K562 (cell line): ENCODE data around the gene RACK1. TPM values are rescaled to one million over a fixed set of nuclear protein-coding genes. Genes with fewer than 3 reads are reported as not detected.
A peak's percentile ranks its signal among the peaks of the same experiment; 100 is the strongest.

Experiments
- CEBPB ChIP-seq: fragments of 450-650 bp; IDR thresholded peaks from 2 replicates; pipeline ENCODE4 v1.6.1; 2016; ENCODE audit warnings: missing genetic modification characterization, missing compliant biosample characterization
- CREB1 ChIP-seq, 2 experiments: sonication (generic) in 1 of 2; formaldehyde crosslinking in 1 of 2; IDR thresholded peaks; 2 replicates each; pipeline versions ENCODE4 v1.6.1 to v1.8.0; 2012 to 2022; ENCODE audit warnings: inconsistent platforms in 1 of 2, mild to moderate bottlenecking in 1 of 2, missing genetic modification reagents in 1 of 2, moderate library complexity in 1 of 2
- HLTF ChIP-seq: fragments of 450-650 bp; IDR thresholded peaks from 2 replicates; pipeline ENCODE4 v1.6.1; 2016
- MEF2D ChIP-seq: conservative IDR thresholded peaks from 2 replicates; pipeline ENCODE4 v1.6.1; 2016; ENCODE audit warnings: low read depth, missing genetic modification characterization, missing compliant biosample characterization
- NFYB ChIP-seq: IDR thresholded peaks from 2 replicates; pipeline ENCODE4 v1.6.1; 2011; ENCODE audit warnings: mild to moderate bottlenecking, moderate library complexity; ENCODE audit not compliant: insufficient read length; ENCODE audit errors: extremely low read depth
- PCBP2 ChIP-seq: fragments of 200-400 bp; formaldehyde crosslinking; IDR thresholded peaks from 2 replicates; pipeline ENCODE4 v1.6.1; 2018; ENCODE audit warnings: low read length, low read depth, mild to moderate bottlenecking, moderate library complexity; ENCODE audit not compliant: poor library complexity, severe bottlenecking
- PHB ChIP-seq: fragments of 250-450 bp; sonication (Bioruptor Pico); IDR thresholded peaks from 2 replicates; pipeline ENCODE4 v1.5.0; 2021
- POLR3A ChIP-seq: IDR thresholded peaks from 2 replicates; pipeline ENCODE4 v1.6.1; 2011; ENCODE audit warnings: borderline replicate concordance, mild to moderate bottlenecking, moderate library complexity; ENCODE audit not compliant: insufficient read length, insufficient read depth; ENCODE audit errors: extremely low read depth
- SETDB1 ChIP-seq: IDR thresholded peaks from one replicate; pipeline ENCODE4 v1.6.1; 2012; ENCODE audit warnings: low read length, control low read depth, inconsistent platforms
- SMAD1 ChIP-seq: fragments of 150-350 bp; IDR thresholded peaks from 2 replicates; pipeline ENCODE4 v1.6.1; 2014; ENCODE audit warnings: low read length, low read depth; ENCODE audit not compliant: partially characterized antibody
- SMARCA4 ChIP-seq: fragments of 450-650 bp; IDR thresholded peaks from 2 replicates; pipeline ENCODE4 v1.6.1; 2016
- THRAP3 ChIP-seq: fragments of 450-650 bp; IDR thresholded peaks from 2 replicates; pipeline ENCODE4 v1.6.1; 2016; ENCODE audit warnings: mild to moderate bottlenecking, inconsistent platforms, borderline replicate concordance
- polyA plus RNA-seq, 8 experiments: library from polyadenylated mRNA; depleted of rRNA in 4 of 8; stranded (reverse) in 5 of 8; unstranded in 3 of 8; fragments of >200 nt; fragmentation: Nextera tagmentation in 2 of 8; fragmentation: Illumina TruSeq in 1 of 8; extraction: Ambion mirVana in 2 of 8; extraction: Trizol in 1 of 8; gene quantifications; 2 replicates each; pipeline versions ENCODE4 v1.2.1 to v1.2.3, GENCODE V29; 2011 to 2014; ENCODE audit warnings: inconsistent platforms in 1 of 8, missing spikeins in 1 of 8
- total RNA-seq, 7 experiments: library from RNA; depleted of rRNA in 6 of 7; stranded (reverse); fragments of >200 nt in 6 of 7; fragmentation: Illumina TruSeq in 2 of 7; extraction: Trizol in 2 of 7; gene quantifications; 2 replicates each; pipeline versions ENCODE4 v1.2.1 to v1.2.3, GENCODE V29; 2011 to 2021; ENCODE audit warnings: low replicate concordance in 1 of 7
- TF ChIP-seq, protein P1 (sequence below): sonication (generic); formaldehyde crosslinking; IDR thresholded peaks from 2 replicates; pipeline ENCODE4 v1.5.0; 2020; ENCODE audit warnings: missing genetic modification reagents
- TF ChIP-seq, protein P2 (sequence below): sonication (generic); formaldehyde crosslinking; IDR thresholded peaks from 2 replicates; pipeline ENCODE4 v1.8.1; 2023; ENCODE audit warnings: missing genetic modification reagents, mild to moderate bottlenecking, borderline replicate concordance
- TF ChIP-seq, protein P3 (sequence below): fragments of 450-650 bp; conservative IDR thresholded peaks from 2 replicates; pipeline ENCODE4 v1.6.1; 2016; ENCODE audit warnings: missing genetic modification characterization, low read depth, mild to moderate bottlenecking, control low read depth, missing compliant biosample characterization
- TF ChIP-seq, protein P4 (sequence below): fragments of 450-650 bp; IDR thresholded peaks from 2 replicates; pipeline ENCODE4 v1.6.1; 2017; ENCODE audit warnings: antibody characterized with exemption, mild to moderate bottlenecking

RACK1 gene
- total and polyA plus RNA-seq, 9 of the 15 experiments (the other 6 are each of a cell fraction or from before 2014, with no cell fraction given) = 2,303 to 5,311 (median 3,833) TPM

DNA sequence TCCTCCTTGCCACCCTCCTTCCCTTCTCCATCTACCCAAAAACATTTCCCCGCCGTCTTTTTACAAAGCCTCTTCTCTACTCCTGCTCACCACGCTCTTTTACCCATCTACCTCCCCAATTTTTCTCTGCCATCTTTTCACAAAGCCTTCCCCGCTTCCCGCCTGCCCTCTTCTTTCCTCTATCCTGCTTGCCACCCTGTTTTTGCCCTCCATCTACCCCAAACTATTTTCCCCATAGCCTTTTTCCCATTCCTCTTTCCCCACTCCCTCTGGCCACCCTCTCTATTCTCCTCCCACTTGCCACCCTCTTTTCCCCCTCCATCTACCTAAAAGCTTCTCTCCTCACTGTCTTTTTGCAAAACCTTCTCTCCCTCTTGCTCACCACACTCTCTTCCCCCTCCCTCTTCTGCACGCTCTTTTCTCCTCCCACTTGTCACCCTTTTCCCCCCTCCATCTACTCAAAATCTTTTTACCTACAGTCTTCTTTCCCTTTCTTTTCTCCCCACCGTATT lies 36.6 kb upstream of the RACK1 start (continued):
- TF ChIP-seq, protein P1, sequence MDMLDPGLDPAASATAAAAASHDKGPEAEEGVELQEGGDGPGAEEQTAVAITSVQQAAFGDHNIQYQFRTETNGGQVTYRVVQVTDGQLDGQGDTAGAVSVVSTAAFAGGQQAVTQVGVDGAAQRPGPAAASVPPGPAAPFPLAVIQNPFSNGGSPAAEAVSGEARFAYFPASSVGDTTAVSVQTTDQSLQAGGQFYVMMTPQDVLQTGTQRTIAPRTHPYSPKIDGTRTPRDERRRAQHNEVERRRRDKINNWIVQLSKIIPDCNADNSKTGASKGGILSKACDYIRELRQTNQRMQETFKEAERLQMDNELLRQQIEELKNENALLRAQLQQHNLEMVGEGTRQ (CRISPR knock-in tag) = no peak
- TF ChIP-seq SETDB1 = no peak
- TF ChIP-seq, protein P2, sequence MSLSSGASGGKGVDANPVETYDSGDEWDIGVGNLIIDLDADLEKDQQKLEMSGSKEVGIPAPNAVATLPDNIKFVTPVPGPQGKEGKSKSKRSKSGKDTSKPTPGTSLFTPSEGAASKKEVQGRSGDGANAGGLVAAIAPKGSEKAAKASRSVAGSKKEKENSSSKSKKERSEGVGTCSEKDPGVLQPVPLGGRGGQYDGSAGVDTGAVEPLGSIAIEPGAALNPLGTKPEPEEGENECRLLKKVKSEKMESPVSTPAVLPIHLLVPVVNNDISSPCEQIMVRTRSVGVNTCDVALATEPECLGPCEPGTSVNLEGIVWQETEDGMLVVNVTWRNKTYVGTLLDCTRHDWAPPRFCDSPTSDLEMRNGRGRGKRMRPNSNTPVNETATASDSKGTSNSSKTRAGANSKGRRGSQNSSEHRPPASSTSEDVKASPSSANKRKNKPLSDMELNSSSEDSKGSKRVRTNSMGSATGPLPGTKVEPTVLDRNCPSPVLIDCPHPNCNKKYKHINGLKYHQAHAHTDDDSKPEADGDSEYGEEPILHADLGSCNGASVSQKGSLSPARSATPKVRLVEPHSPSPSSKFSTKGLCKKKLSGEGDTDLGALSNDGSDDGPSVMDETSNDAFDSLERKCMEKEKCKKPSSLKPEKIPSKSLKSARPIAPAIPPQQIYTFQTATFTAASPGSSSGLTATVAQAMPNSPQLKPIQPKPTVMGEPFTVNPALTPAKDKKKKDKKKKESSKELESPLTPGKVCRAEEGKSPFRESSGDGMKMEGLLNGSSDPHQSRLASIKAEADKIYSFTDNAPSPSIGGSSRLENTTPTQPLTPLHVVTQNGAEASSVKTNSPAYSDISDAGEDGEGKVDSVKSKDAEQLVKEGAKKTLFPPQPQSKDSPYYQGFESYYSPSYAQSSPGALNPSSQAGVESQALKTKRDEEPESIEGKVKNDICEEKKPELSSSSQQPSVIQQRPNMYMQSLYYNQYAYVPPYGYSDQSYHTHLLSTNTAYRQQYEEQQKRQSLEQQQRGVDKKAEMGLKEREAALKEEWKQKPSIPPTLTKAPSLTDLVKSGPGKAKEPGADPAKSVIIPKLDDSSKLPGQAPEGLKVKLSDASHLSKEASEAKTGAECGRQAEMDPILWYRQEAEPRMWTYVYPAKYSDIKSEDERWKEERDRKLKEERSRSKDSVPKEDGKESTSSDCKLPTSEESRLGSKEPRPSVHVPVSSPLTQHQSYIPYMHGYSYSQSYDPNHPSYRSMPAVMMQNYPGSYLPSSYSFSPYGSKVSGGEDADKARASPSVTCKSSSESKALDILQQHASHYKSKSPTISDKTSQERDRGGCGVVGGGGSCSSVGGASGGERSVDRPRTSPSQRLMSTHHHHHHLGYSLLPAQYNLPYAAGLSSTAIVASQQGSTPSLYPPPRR = no peak
- TF ChIP-seq HLTF = peak; percentile 58; the same call in 1 of the 2 replicates
- no peak for TF ChIP-seq PHB (CRISPR knock-in tag)
- no peak for TF ChIP-seq MEF2D (tag)
- TF ChIP-seq, protein P3, sequence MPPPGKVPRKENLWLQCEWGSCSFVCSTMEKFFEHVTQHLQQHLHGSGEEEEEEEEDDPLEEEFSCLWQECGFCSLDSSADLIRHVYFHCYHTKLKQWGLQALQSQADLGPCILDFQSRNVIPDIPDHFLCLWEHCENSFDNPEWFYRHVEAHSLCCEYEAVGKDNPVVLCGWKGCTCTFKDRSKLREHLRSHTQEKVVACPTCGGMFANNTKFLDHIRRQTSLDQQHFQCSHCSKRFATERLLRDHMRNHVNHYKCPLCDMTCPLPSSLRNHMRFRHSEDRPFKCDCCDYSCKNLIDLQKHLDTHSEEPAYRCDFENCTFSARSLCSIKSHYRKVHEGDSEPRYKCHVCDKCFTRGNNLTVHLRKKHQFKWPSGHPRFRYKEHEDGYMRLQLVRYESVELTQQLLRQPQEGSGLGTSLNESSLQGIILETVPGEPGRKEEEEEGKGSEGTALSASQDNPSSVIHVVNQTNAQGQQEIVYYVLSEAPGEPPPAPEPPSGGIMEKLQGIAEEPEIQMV (tag) = 0 out of 2 replicates have a peak, but pooled peaks have one; percentile 34
- TF ChIP-seq SMARCA4 = 0 out of 2 replicates have a peak, but pooled peaks have one; percentile 29
- no peak for TF ChIP-seq CREB1 (IDR thresholded peaks at IDR 0.05)
- no peak for TF ChIP-seq CREB1 (CRISPR knock-in tag; IDR thresholded peaks at IDR 0.05)
- no peak for TF ChIP-seq THRAP3
- no peak for TF ChIP-seq SMAD1
- TF ChIP-seq POLR3A = no peak
- TF ChIP-seq, protein P4, sequence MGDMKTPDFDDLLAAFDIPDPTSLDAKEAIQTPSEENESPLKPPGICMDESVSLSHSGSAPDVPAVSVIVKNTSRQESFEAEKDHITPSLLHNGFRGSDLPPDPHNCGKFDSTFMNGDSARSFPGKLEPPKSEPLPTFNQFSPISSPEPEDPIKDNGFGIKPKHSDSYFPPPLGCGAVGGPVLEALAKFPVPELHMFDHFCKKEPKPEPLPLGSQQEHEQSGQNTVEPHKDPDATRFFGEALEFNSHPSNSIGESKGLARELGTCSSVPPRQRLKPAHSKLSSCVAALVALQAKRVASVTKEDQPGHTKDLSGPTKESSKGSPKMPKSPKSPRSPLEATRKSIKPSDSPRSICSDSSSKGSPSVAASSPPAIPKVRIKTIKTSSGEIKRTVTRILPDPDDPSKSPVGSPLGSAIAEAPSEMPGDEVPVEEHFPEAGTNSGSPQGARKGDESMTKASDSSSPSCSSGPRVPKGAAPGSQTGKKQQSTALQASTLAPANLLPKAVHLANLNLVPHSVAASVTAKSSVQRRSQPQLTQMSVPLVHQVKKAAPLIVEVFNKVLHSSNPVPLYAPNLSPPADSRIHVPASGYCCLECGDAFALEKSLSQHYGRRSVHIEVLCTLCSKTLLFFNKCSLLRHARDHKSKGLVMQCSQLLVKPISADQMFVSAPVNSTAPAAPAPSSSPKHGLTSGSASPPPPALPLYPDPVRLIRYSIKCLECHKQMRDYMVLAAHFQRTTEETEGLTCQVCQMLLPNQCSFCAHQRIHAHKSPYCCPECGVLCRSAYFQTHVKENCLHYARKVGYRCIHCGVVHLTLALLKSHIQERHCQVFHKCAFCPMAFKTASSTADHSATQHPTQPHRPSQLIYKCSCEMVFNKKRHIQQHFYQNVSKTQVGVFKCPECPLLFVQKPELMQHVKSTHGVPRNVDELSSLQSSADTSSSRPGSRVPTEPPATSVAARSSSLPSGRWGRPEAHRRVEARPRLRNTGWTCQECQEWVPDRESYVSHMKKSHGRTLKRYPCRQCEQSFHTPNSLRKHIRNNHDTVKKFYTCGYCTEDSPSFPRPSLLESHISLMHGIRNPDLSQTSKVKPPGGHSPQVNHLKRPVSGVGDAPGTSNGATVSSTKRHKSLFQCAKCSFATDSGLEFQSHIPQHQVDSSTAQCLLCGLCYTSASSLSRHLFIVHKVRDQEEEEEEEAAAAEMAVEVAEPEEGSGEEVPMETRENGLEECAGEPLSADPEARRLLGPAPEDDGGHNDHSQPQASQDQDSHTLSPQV = no peak
- TF ChIP-seq CEBPB = no peak
- no peak for TF ChIP-seq PCBP2
- no peak for TF ChIP-seq NFYB
